Hepatocyte (in vitro differentiated cells): ENCODE measurements around the gene DCAF7. TPM values are rescaled to one million over a fixed set of nuclear protein-coding genes. Genes with fewer than 3 reads are reported as not detected.
A peak's percentile ranks its signal among the peaks of the same experiment; 100 is the strongest.

Source experiments
- DNase-seq: peaks from one replicate; pipeline ENCODE4 v3.0.0-alpha.2; 2016; ENCODE audit warnings: low spot score
- H2AFZ ChIP-seq: fragments of 200-600 bp; sonication (generic); 2 replicates; pipeline ENCODE4 v1.6.0; 2016; ENCODE audit warnings: antibody characterized with exemption, mild to moderate bottlenecking
- H3K27ac ChIP-seq: fragments of 200-600 bp; sonication (generic); 2 replicates; pipeline ENCODE4 v1.5.1; 2016; ENCODE audit warnings: mild to moderate bottlenecking
- H3K27me3 ChIP-seq: fragments of 200-600 bp; sonication (generic); 2 replicates; pipeline ENCODE4 v1.6.1; 2016
- H3K36me3 ChIP-seq: fragments of 200-600 bp; sonication (generic); replicated peaks from 2 replicates; pipeline ENCODE4 v1.5.1; 2016; ENCODE audit warnings: low read depth; ENCODE audit not compliant: insufficient read depth
- H3K4me1 ChIP-seq: fragments of 200-600 bp; sonication (generic); 2 replicates; pipeline ENCODE4 v1.5.1; 2016; ENCODE audit warnings: mild to moderate bottlenecking, moderate library complexity; ENCODE audit not compliant: insufficient read depth
- H3K4me2 ChIP-seq: fragments of 200-600 bp; sonication (generic); 2 replicates; pipeline ENCODE4 v1.6.0; 2016
- H3K4me3 ChIP-seq: fragments of 200-600 bp; sonication (generic); 2 replicates; pipeline ENCODE4 v1.5.1; 2016; ENCODE audit warnings: mild to moderate bottlenecking
- H3K79me2 ChIP-seq: fragments of 200-600 bp; sonication (generic); 2 replicates; pipeline ENCODE4 v1.6.0; 2017; ENCODE audit warnings: mild to moderate bottlenecking
- H3K9me2 ChIP-seq: fragments of 200-600 bp; sonication (generic); replicated peaks from 2 replicates; pipeline ENCODE4 v1.6.0; 2017; ENCODE audit warnings: mild to moderate bottlenecking; ENCODE audit not compliant: insufficient read depth
- H3K9me3 ChIP-seq: fragments of 200-600 bp; sonication (generic); 2 replicates; pipeline ENCODE4 v1.5.1; 2016; ENCODE audit warnings: low read depth, mild to moderate bottlenecking
- H4K20me1 ChIP-seq: fragments of 200-600 bp; sonication (generic); 2 replicates; pipeline ENCODE4 v1.6.0; 2016; ENCODE audit warnings: mild to moderate bottlenecking; ENCODE audit not compliant: insufficient read depth, poor library complexity, severe bottlenecking
- CTCF ChIP-seq: fragments of 200-600 bp; sonication (generic); IDR thresholded peaks from 2 replicates; pipeline ENCODE4 v1.5.1; 2016; ENCODE audit warnings: antibody characterized with exemption, mild to moderate bottlenecking; ENCODE audit not compliant: poor library complexity
- EZH2 ChIP-seq: fragments of 200-600 bp; sonication (generic); IDR thresholded peaks from 2 replicates; pipeline ENCODE4 v1.6.1; 2016; ENCODE audit warnings: antibody characterized with exemption, mild to moderate bottlenecking, borderline replicate concordance
- EZH2phosphoT487 ChIP-seq: fragments of 200-600 bp; sonication (generic); IDR thresholded peaks from one replicate; pipeline ENCODE4 v1.6.1; 2018; ENCODE audit warnings: antibody characterized with exemption, mild to moderate bottlenecking, low read depth, moderate library complexity; ENCODE audit not compliant: unreplicated experiment, severe bottlenecking
- WGBS: methylation state at CpG from one replicate; pipeline ENCODE4 v1.1.6; 2016; ENCODE audit warnings: low lambda C conversion rate; ENCODE audit errors: missing lambda C conversion rate; 5-methylcytosine and 5-hydroxymethylcytosine counted together
- polyA plus RNA-seq: library from polyadenylated mRNA; unstranded; fragments of >200 nt; fragmentation: Nextera tagmentation; extraction: Ambion mirVana; gene quantifications from 2 replicates; pipeline ENCODE4 v1.2.1, GENCODE V29; 2016
- total RNA-seq: library from RNA; depleted of rRNA; stranded (reverse); fragments of >200 nt; gene quantifications from 2 replicates; pipeline ENCODE4 v1.2.3, GENCODE V29; 2014

DCAF7 gene
- total and polyA plus RNA-seq, 2 experiments from 2014 or later: 53.0 to 56.5 TPM

- Histone ChIP-seq H3K27me3 (peaks cover 22% of the 10 kb centered on the region), H3K79me2 (no peaks in the 10 kb centered on the region), H2AFZ (no peak within 1 kb of the TSS), H3K27ac (no peak within 1 kb of the TSS), H4K20me1 (no peaks in the 10 kb centered on the region), H3K9me2 (no peaks in the 10 kb centered on the region), H3K4me2 (peak within 1 kb of the TSS; percentile 86), H3K4me1 (peaks cover 3% of the 10 kb centered on the region), H3K9me3 (no peaks in the 10 kb centered on the region), H3K36me3 (no peaks in the 10 kb centered on the region), H3K4me3 (no peak within 1 kb of the TSS)
- no peak for DNase-seq
- WGBS: 30% methylated on average over 9 of the region's 38 CpGs
- no peak for TF ChIP-seq EZH2phosphoT487
- TF ChIP-seq EZH2: no peak
- TF ChIP-seq CTCF: no peak
Observed at GRCh38 chr17:63523253-63523855, 26.9 kb upstream of the DCAF7 start, which contains the start of gene KCNH6. Gene KCNH6 (plus strand): TSS chr17:63523358. CDS start chr17:63523414, 56 bp downstream.

GRCh38 chr17:63524051-63524450 is 26.2 kb upstream of the DCAF7 start:
- H3K9me2 ChIP-seq: no peaks in the 10 kb centered on the region
- H3K4me3 ChIP-seq: no peak overlapping the region
- no peak for TF ChIP-seq CTCF
- no peak for TF ChIP-seq EZH2
- no peak for TF ChIP-seq EZH2phosphoT487
- H3K9me3 ChIP-seq: no peaks in the 10 kb centered on the region
- peaks cover 3% of the 10 kb centered on the region for H3K4me1 ChIP-seq
- no peak overlapping the region for H2AFZ ChIP-seq
- DNase-seq: no peak
- no peak overlapping the region for H3K4me2 ChIP-seq
- 97% methylated on average over 14 of the region's 14 CpGs for WGBS
- no peaks in the 10 kb centered on the region for H3K36me3 ChIP-seq
- H3K79me2 ChIP-seq: no peaks in the 10 kb centered on the region
- no peak overlapping the region for H3K27ac ChIP-seq
- no peaks in the 10 kb centered on the region for H4K20me1 ChIP-seq
- peaks cover 22% of the 10 kb centered on the region for H3K27me3 ChIP-seq

- Histone ChIP-seq H4K20me1 (no peaks in the 10 kb centered on the region), H3K27ac (no peak overlapping the region), H3K9me2 (no peaks in the 10 kb centered on the region), H3K4me3 (no peak overlapping the region), H3K27me3 (peaks cover 22% of the 10 kb centered on the region), H3K36me3 (no peaks in the 10 kb centered on the region), H3K9me3 (no peaks in the 10 kb centered on the region), H3K79me2 (no peaks in the 10 kb centered on the region), H2AFZ (no peak overlapping the region), H3K4me2 (no peak overlapping the region), H3K4me1 (peaks cover 3% of the 10 kb centered on the region)
- 74% methylated on average over 6 of the region's 6 CpGs for WGBS
- TF ChIP-seq EZH2phosphoT487 (no peak), EZH2 (no peak), CTCF (no peak)
- DNase-seq: no peak
Observed at GRCh38 chr17:63525190-63525946, 24.9 kb upstream of the DCAF7 start.
